GM12865 (cell line): Measurements from ENCODE around the gene POC1A.
A peak's percentile ranks its signal among the peaks of the same experiment; 100 is the strongest.

Experiments
- DNase-seq: peaks from one replicate; pipeline ENCODE4 v3.0.0; 2010; ENCODE audit warnings: low read depth
- H3K4me3 ChIP-seq: 2 replicates; pipeline ENCODE4 v1.5.1; 2011; ENCODE audit warnings: mild to moderate bottlenecking, low read depth, low read length, control low read depth
- CTCF ChIP-seq: IDR thresholded peaks from 2 replicates; pipeline ENCODE4 v1.5.1; 2011; ENCODE audit warnings: low read length, control low read depth, low read depth, inconsistent platforms; ENCODE audit not compliant: insufficient read depth; ENCODE audit errors: missing control alignments

Gene POC1A

GRCh38 chr3:52056521-52056967, 97.7 kb downstream of the POC1A start, which contains the start of gene DUSP7:
Gene DUSP7 (minus strand): TSS chr3:52056571. CDS start chr3:52056366, 205 bp downstream.
- H3K4me3 ChIP-seq, result peak within 1 kb of the TSS; percentile 85
- DNase-seq, result peak; percentile 79
- no peak for TF ChIP-seq CTCF

GRCh38 chr3:52055537-52056351, 98.5 kb downstream of the POC1A start:
- DNase-seq, result peak; percentile 85
- TF ChIP-seq CTCF, result peak; percentile 46

GRCh38 chr3:52054661-52055511, 99.3 kb downstream of the POC1A start:
- H3K4me3 ChIP-seq, result peak overlapping the region; percentile 85
- no peak for DNase-seq
- TF ChIP-seq CTCF, result no peak

More at GRCh38 chr3:52055537-52056351, 98.5 kb downstream of the POC1A start:
- peak overlapping the region; percentile 85 for H3K4me3 ChIP-seq

GRCh38 chr3:52053307-52054304, 100.6 kb downstream of the POC1A start:
- H3K4me3 ChIP-seq, result peak overlapping the region; percentile 26
- TF ChIP-seq CTCF, result peak; percentile 41
- DNase-seq, result peak; percentile 56

GRCh38 chr3:52052831-52053306, 101.4 kb downstream of the POC1A start:
- DNase-seq, result peak; percentile 53

More at GRCh38 chr3:52052831-52053306, 101.4 kb downstream of the POC1A start:
- TF ChIP-seq CTCF, result no peak
- peak overlapping the region; percentile 26 for H3K4me3 ChIP-seq
